Transverse colon (tissue), 4 donors: Measurements from ENCODE around the gene WNK2.

Source experiments
- CTCF ChIP-seq, 5 experiments: fragments of 200-600 bp in 3 of 5; fragments of 450-650 bp in 2 of 5; sonication (generic) in 3 of 5; IDR thresholded peaks; 1 replicate in 2 of 5; 2 replicates in 3 of 5; pipeline ENCODE4 v1.5.1; 2016 to 2017; ENCODE audit warnings: antibody characterized with exemption in 5 of 5, inconsistent platforms in 3 of 5, mild to moderate bottlenecking in 2 of 5, moderate library complexity in 1 of 5
- POLR2AphosphoS5 ChIP-seq, 3 donors: sonication (generic); formaldehyde crosslinking; IDR thresholded peaks; one replicate each; pipeline ENCODE4 v1.6.1; 2016; ENCODE audit warnings: antibody characterized with exemption in 3 of 3

GRCh38 chr9:93299418-93300174 lies 115.7 kb downstream of the WNK2 start:
- TF ChIP-seq CTCF (IDR thresholded peaks at IDR 0.05) (no peak), POLR2AphosphoS5 (IDR thresholded peaks at IDR 0.05) (peak in 1 of 3 donors; percentile 14)
